Amygdala (tissue), 56 donors: ENCODE measurements around the gene KCNA2.

Experiments used
- DNase-seq, 56 donors: peaks; one replicate each; lab custom pipeline; 2025; lab: John Stamatoyannopoulos, UW

KCNA2 gene

DNA sequence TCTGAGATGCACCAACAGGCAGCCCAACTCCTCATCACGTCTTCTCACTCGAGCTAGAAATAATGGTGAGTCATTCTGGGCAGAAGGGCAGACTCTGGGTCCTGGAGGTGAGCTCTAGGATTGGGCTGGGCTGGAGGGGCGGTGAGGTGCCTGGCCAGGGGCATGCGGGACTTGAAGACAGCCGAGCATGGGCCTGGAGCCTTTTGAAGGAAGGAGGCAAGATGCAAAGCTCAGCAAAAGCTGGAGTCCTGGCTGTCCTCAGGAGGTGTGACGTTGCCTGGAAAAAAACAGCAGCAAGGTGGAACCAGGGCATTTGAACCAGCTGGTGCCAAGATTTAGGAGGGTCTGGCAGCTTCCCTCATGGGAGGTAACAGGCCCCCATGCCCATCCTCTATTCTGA lies 712 bp downstream of the KCNA2 start:
- peak in 1 of 56 donors; percentile 38 for DNase-seq

DNA sequence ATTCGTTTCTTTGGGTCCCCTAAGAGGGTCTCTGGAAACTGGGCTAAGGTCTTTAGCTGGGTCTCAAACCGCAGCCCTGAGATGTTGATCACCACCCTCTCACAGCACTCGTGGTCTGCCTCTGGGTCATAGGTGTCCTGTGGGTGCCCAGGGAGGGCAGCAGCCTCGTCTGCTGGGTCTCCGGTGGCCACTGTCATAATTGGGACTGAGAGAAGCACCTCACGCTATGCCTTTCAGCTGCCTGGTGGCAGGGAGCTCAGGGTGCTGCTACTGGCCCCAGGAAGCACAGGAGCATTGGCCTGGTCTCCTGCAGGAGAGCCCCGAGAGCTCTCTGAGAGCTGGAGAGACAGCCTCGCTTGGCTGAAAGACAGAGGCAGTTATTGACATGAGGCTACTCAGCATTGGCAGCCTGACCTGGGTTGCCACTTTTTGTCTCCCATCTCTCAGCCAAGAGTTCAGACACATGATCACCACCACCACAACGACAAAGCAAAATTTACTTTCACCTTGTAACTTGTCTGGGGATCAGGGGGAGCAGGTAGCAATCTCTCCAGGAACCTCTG lies 1.5 kb downstream of the KCNA2 start:
- peak in 8 of 56 donors; percentile 9 to 42 (median 28) for DNase-seq

DNA sequence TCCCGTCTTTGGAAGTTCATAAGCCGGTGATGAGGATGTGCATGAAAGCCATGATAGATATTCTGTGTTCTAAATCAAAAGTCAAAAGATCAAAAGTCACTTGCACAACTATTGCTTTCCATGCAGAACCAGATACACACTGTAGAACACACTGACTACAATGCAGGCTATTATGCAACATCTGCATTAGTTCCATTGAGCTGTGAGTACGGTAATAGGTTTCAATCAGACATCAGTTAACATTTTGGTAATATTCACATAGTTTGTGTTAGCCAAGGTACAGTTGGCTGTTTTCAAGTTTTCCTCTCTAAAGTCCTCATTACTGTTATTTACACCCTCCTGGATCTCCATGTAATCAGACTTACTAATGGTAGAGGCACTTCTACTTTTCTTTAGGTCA lies 3.1 kb downstream of the KCNA2 start:
- DNase-seq: no peak

DNA sequence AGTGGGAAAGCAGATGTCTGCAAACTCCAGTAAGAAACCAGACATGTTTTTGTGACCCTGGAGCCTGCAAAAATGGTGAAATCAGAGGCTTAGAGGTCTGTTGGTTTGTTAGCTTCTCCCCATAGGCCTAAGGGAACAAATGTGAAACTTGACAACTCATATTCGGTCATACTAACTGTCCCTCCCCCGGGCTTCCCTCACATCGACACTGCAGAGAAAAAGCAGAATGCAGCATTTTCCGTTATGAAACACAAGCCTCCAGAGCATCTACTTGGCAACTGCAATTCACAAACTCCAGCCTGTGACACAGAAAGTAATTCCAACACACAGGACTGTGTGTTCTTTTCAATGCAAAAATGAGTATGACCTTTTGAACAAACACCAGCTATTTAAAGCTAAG lies 3.7 kb downstream of the KCNA2 start:
- DNase-seq: peak in 4 of 56 donors; percentile 16 to 29 (median 24)

DNA sequence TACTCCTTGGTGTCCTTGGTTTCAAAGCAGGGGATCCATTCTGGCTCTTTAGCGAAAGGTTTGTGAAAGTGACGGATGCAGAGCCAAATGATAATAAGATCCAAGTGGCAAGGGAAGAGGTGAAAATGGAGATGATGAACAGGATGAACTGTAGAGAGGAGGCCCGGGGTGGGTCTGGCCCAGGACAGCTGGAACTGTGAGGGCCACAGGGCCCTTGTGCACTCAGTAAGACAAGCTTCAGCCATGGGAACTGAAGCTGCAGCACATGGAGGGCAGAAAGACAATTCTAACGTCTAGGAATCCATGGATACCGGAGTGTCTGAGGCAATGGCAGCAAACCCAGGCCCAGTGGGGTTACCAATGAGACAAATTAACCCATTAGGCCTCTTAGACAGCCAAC lies 4.8 kb downstream of the KCNA2 start:
- no peak for DNase-seq

DNA sequence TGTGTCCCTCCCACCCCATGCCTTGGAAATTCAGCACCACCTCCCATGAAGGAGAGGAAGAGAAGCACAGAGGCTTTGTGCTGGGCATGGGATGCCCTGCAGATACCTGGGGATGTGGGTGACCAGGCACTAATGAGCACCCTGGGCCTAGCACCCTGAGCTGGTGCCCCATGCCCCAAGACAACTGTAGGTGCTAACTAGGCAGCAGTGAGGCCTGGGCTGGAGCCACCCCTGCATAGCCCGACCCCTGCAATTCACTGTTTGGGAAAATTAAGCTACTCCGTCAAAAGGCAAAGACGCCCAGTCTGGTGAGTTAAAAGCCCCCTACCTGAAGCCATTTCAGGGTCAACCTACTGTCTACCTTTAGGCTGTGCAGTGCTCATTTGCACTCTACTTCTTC lies 5.4 kb downstream of the KCNA2 start:
- DNase-seq: no peak

DNA sequence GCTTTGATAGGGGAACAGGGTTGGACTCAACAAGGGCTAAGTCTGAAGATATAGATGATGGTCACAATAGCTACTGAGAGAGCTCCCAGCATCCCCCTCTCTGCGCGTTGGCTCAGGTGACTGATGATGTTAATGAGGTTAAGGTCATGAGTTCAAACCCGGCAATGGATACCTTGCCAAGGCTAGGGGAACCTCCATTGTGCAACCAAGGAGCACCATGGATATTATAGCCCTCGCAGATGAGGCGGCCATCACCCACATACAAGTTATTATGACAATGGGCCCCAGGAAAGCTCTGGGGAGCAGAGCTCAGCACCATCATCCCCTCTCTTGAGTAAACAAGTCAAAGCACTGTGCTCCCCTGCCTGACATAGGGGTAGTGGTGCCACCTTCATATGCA lies 8.2 kb downstream of the KCNA2 start:
- no peak for DNase-seq

DNA sequence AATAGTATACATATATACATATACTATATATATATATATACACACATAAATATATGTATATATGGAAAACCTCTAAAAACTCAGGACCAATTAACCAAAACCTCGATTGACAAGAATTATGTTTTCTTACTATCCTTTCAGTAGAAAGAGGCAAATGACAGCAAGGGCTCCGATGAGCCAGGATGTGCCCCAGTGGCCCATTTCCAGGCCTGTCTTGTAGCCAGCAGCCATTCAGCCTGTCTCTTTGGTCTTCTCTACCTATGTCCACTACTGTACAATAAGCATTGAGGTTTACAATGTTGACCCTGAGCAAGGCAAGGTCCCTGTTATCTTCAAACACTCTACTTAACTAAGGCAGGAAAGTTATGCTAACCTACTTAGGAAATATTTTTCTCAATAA lies 9.8 kb downstream of the KCNA2 start:
- DNase-seq: no peak

DNA sequence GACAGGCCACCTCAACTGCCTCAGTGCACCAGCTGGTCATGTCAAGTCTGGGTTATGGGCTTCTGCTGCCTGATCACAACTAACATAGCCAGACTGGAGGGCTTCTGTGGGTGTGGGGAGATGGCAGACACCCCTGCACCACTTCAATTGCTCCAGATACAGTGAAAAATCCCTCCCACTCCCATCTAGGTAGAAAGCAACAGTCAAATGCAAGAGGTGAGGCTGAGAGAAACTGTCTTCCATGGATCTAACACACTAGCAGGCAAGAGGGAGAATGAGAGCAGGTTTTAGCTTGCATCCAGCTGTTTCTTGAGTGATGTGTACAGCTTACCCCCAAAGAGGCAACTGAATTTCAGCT lies 10.8 kb downstream of the KCNA2 start:
- no peak for DNase-seq

DNA sequence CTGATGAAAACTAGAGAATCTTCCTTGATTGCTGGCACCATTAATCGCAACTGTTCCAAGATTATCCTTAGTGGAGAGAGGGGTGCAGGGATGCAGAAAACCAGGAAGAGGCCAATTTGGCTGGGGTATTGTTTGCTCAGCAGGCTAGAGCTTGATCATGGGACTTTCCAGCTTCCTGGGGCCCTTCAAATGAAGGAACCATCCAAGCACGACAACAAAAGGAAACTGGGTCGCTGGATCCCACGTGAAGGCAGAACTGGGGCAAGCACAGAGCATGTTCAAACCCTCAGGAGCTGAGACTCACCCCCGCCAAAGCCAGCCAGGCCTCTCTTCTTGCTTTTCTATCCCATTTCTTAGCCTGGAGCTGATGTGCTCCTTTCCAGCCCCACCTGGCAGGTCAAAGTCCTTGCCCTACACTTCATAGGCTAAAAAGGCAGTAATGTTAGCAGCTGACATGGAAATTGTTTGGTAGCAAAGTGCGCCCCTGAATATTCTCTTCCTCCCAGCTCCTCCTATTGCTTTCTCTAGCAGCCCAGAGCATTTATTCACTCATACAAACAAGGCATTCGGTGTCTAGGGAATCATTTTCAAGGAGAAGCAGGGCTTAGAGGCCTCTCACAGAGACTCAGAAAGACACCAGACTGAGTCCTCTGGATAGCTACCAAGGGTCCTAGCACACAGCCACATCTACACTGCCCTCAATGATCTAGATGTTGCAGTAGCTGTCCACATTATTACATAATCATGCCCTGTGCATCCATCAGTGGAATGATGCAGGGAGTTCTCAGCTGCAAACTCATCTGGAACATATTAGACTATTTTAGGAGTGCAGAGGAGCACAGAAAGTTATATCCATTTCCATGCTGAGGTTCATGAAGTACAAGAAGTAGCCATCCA lies 11.5 kb downstream of the KCNA2 start:
- peak in 41 of 56 donors; percentile 16 to 81 (median 44) for DNase-seq

DNA sequence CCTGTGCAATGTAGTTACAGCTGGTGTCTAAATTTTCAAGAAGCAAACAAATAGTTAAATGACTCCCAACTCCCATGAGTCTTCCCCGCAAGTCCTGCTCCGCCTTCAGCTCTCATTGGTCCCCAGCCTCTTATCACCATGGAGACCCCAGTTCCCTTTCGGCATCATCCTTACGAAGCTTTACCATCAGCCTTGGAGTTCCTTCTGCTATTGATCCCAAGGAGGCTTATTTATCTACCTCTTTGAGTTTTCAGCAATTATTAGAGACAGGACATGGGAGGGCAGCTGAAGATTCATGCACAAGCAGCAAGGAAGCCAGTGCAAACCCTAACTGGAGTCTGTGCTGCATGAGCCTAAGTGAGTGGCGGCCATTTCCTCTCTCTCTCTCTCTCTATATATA lies 12.3 kb downstream of the KCNA2 start:
- DNase-seq: peak in 8 of 56 donors; percentile 6 to 61 (median 18)

DNA sequence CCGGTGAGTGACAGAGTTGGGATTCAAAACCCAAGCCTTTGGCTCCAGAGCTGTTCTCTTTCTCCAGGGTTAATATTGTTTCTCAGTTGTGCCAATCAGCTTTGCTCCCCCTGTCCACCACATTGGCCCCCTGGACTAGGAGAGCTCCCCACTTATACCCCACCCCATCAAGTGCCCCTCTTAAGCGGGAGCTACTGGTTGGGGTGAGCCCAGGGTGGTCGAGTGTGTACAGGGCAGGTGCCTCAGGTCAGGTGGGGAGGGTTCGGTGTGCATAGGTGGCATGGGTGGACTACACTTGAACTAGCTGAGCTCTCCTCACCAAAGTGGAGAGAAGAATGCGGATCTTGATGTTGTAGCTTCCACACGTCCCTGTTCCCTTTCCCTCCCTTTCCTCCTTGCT lies 14.2 kb downstream of the KCNA2 start:
- DNase-seq: no peak

DNA sequence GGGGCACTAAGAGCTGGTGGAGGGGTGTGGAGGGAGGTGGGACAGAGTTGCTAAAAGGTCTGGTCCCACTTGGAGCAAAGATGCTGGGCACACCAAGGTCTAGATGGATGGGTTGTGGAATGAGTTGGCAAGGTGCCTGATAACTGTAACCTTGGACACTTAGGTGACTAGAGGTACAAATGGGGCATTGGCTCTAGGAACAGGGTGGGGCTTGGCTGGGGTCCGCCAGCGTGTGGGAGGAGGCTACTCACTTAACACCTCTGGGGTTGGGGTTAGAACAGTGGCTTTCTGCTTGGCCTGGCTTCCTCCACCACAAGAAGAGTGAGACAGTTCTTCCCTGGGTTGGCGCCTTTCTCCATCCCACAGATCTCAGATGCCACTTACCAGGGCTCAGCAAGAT lies 17.2 kb downstream of the KCNA2 start:
- no peak for DNase-seq

DNA sequence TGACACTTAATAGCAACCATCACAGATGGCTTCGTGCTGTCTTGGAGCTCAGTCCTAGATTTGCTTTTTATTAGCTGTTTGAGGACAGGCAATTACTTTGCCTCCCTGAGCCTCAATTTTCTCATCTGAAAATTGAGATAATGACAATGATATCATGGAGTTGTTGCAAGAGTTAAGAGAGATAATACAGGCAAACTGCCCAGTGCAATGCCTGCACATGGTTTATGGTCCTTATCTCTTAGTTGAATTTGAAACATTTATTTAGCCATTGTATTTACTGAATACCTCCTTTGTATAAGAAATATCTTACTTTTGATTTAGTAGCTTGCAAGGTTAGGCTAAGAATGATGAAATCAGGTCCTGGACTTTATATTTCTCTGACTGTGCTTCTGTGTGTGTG lies 17.7 kb downstream of the KCNA2 start:
- no peak for DNase-seq

DNA sequence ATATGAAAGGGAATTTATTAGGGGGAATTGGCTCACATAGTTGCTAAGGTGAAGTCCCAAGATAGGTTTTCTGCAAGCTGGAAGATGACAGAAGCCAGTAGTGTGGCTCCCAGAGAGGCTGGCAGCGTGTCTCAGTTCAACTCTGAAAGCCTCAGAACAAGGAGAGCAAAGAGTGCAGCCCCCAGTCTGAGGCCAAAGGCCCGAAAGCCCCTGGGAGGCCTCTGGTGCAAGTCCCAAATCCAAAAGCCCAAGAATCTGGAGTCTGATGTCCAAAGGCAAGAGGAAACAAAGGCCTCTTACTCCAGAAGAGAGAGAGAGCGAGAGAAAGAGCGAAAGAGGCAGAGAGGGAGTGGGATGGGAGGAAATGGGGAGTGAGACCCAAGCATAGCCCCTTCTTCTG lies 18.3 kb downstream of the KCNA2 start:
- no peak for DNase-seq

DNA sequence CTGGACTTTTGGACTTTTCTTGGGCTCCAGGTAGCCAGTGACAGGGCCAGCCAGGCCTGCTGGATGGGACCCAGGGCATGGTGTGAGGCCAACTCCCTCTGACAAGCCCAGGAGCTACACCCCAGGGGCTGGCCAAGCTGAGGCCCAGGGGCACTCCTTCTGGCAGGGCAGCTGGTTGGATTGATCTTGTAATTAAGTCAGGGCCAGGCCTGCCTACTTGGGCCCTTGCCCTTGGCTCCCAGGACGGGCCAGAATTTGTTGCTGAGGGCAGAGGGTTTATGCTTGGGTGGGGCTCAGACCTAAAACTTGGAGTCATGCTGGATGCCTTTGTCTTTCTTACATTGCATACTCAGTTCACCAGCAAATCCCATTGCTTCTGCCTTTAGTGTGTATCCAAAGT lies 20.7 kb downstream of the KCNA2 start:
- peak in 20 of 56 donors; percentile 12 to 64 (median 39) for DNase-seq

DNA sequence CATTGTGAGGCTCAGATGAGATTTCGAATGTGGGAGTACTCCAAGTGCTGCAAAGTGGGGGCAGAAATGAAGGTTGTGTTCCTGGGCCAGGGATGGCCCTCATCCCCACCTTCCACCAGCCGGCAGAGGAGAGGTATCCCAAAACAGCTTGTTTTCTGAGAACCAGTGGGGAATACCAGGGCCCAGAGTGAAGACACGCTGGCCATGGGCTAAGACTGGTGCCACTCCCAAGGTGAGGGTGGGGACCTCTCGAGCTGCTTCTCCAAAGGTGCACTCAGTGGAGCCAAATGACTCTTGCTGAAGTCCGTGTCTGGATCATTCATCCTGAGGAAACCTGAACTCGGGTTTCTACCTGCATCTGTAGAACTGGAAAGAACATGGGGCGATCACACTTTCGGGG lies 22.1 kb downstream of the KCNA2 start:
- DNase-seq: no peak

DNA sequence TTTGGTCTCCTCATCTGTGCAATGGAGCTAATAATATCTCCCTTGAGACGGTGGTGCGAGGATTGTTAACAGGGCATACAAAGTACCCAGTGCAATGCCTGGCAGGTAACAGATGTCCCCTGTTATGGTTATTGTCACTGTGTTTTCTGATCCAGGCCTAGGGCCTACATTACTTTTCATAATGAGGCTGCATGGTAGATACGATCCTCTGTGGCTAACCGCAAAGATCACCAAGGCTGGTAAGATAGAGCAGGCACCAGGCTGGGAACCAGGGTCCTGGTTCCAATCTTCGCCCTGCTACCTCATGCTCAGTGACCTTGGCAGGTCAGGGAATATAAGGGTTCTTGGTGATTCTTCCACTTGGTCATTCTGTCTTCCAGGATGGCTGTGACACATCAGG lies 22.7 kb downstream of the KCNA2 start:
- DNase-seq: no peak

DNA sequence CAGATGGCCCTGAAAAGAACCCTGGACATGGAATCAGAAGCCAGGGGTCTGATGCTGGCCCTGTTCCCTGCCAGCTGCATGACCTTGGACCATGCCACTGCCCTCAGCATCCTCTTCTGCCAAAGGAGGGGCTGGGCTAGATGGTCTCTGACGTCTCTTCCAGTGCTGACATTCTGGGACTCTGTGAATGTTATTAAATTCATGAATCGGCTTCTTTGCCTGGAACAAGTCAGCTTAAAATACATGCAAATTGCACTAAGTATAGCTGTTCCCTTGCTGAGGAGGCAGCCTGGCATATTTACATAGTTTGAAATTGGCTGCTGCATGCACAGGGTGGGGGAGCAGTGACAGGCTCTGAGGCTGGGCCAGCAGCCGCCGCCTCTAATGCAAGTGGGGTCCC lies 23.8 kb downstream of the KCNA2 start:
- peak in 17 of 56 donors; percentile 9 to 81 (median 37) for DNase-seq

DNA sequence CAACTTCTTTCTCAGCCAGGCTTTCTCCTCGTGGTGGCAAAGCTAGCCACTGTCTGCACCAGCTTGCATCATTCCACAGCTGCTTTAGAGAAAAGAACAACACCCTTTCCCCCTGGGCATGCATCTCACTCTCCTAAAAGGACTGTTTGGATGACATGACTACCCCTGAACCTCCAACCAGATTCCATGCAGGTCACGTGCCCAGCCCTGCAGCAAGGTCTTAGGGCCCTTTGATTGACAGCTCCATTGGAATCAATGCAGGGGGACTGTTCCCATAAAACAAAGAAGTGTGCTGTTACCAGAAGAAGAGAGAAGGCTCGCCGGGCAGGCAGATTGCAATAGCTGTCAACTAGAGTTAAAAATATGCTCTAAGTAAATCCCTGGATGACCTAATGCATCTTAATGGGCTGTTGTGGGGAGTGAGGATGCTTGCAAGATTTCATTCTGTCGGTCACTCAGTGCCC lies 24.4 kb downstream of the KCNA2 start:
- peak in 38 of 56 donors; percentile 16 to 80 (median 52) for DNase-seq

DNA sequence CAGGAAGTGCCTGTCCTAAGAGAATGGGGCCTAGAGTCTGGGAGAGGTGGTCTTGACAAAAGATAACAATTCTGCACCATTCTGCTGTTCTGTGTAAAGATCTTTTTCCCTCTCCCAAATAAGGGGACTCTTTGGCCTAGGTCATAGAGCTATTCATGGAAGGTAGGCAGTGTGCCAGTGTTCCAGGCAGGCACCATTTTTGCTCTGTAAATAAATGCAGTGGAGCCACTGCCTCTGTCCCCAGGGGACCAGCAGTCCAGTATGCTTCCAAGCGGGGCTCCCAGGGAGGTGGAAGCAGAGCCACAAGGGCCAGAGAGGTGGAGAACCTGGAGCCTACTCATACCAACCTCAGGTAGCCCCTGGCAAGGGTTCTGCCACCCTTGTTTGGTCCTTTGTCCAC lies 25.9 kb downstream of the KCNA2 start:
- DNase-seq: no peak

DNA sequence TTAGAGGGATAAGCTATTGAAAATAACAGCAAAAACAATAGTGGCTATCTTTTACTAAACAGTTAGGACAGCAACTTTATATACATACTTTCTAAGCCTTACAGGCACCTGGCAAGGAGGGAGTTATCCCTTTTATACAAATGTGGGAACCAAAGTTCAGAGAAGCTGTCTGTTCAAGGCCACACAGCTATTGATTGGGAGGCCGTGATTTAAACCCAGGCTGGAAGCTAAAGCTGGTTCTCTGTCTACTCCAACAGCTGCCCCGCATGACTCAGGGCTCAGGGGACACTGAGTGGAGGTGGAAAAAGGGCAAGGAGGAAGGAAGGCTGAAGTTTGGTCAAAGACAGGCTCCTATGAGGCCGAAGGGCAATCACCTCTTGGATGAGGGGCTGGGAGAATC lies 26.7 kb downstream of the KCNA2 start:
- DNase-seq: no peak
